K562 (cell line): ENCODE results near the gene SORCS2. TPM values are rescaled to one million over a fixed set of nuclear protein-coding genes. Genes with fewer than 3 reads are reported as not detected.

ENCODE experiments used
- ATAC-seq: fragments of 200-7000 bp; cut with Tn5 transposase; 3 replicates; pipeline ENCODE4 v1.9.1; 2020; ENCODE audit warnings: moderate library complexity
- BruUV-seq: library from RNA; stranded (reverse); fragments of 400-500 nt; replicated peaks from 2 replicates; lab custom pipeline; 2021; lab: Mats Ljungman, UMichigan
- CTCF ChIA-PET: fragments of 300-600 bp; formaldehyde crosslinking; extraction: SDS; loops from one replicate; lab custom pipeline; 2021; ENCODE audit warnings: low intra/inter-chr PET ratio; lab: Yijun Ruan, JAX
- POLR2A ChIA-PET: fragments of 300-600, 350-650 bp; sonication (Branson Sonifier 250); formaldehyde crosslinking; extraction: SDS; loops from one replicate; lab custom pipeline; 2021; ENCODE audit warnings: antibody characterized with exemption, inconsistent platforms; lab: Yijun Ruan, JAX
- DNase-seq, 4 experiments: peaks; one replicate each; pipeline versions ENCODE4 v3.0.0 to v3.0.0-alpha.2; 2011 to 2018; ENCODE audit warnings: low spot score in 3 of 4, mixed read lengths in 3 of 4; ENCODE audit errors: extremely low read depth in 1 of 4
- FAIRE-seq: peaks from 2 replicates; lab custom pipeline; 2011; peaks lifted over from hg19 to GRCh38; lab: Jason Lieb, UNC
- H2AFZ ChIP-seq: 2 replicates; pipeline ENCODE4 v1.6.0; 2011; ENCODE audit warnings: low read depth, low read length, control low read depth, inconsistent platforms
- H3K27ac ChIP-seq: fragments of 200-600 bp; 3 replicates; pipeline ENCODE4 v1.8.0; 2011; ENCODE audit warnings: low read depth, mild to moderate bottlenecking, control low read depth, inconsistent platforms, low read length, moderate library complexity, mixed read lengths; ENCODE audit errors: extremely low read depth
- H3K27me3 ChIP-seq, 2 experiments: fragments of 300-600 bp in 1 of 2; 2 replicates in 1 of 2; 3 replicates in 1 of 2; pipeline versions ENCODE4 v1.6.0 to v1.8.0; 2011; ENCODE audit warnings: inconsistent platforms in 2 of 2, low read length in 2 of 2, mild to moderate bottlenecking in 1 of 2, mixed read lengths in 1 of 2, moderate library complexity in 1 of 2; ENCODE audit not compliant: control insufficient read depth in 2 of 2, insufficient read depth in 2 of 2
- H3K36me3 ChIP-seq: fragments of 300-600 bp; 3 replicates; pipeline ENCODE4 v1.8.0; 2011; ENCODE audit warnings: mild to moderate bottlenecking, low read length, inconsistent platforms; ENCODE audit not compliant: control insufficient read depth, insufficient read depth
- H3K4me1 ChIP-seq, 2 experiments: fragments of 200-600 bp in 1 of 2; replicated peaks in 1 of 2; 2 replicates in 1 of 2; 3 replicates in 1 of 2; pipeline versions ENCODE4 v1.5.1 to v1.8.0; 2011; ENCODE audit warnings: inconsistent platforms in 2 of 2, low read length in 2 of 2, mild to moderate bottlenecking in 1 of 2, mixed read lengths in 1 of 2, moderate library complexity in 1 of 2; ENCODE audit not compliant: control insufficient read depth in 2 of 2, insufficient read depth in 2 of 2
- H3K4me2 ChIP-seq: 2 replicates; pipeline ENCODE4 v1.6.1; 2011; ENCODE audit warnings: low read length, control low read depth, inconsistent platforms, mixed read lengths; ENCODE audit not compliant: insufficient read depth
- H3K4me3 ChIP-seq: fragments of 200-600 bp; sonication (generic), shearing (Covaris generic); 2 replicates; pipeline ENCODE4 v1.5.1; 2016; ENCODE audit warnings: control low read depth, inconsistent platforms
- H3K79me2 ChIP-seq: fragments of 200-600 bp; 3 replicates; pipeline ENCODE4 v1.8.0; 2011; ENCODE audit warnings: low read length, inconsistent platforms; ENCODE audit not compliant: control insufficient read depth, insufficient read depth
- H3K9ac ChIP-seq, 2 experiments: 2 replicates each; pipeline versions ENCODE4 v1.6.0 to v1.6.1; 2011; ENCODE audit warnings: low read depth in 2 of 2, low read length in 2 of 2, control low read depth in 1 of 2, inconsistent platforms in 1 of 2, mild to moderate bottlenecking in 1 of 2, mixed read lengths in 1 of 2; ENCODE audit not compliant: insufficient read depth in 1 of 2
- H3K9me1 ChIP-seq: one replicate; pipeline ENCODE4 v1.6.0; 2011; ENCODE audit warnings: inconsistent platforms, mild to moderate bottlenecking, low read length, moderate library complexity; ENCODE audit not compliant: control insufficient read depth, insufficient read depth
- H3K9me3 ChIP-seq: replicated peaks from 2 replicates; pipeline ENCODE4 v1.5.1; 2011; ENCODE audit warnings: low read depth, low read length, inconsistent platforms; ENCODE audit not compliant: control insufficient read depth, insufficient read depth
- H4K20me1 ChIP-seq: replicated peaks from 2 replicates; pipeline ENCODE4 v1.6.1; 2011; ENCODE audit warnings: low read length, inconsistent platforms, mixed read lengths; ENCODE audit not compliant: control insufficient read depth, insufficient read depth
- BDP1 ChIP-seq: IDR thresholded peaks from 3 replicates; pipeline ENCODE4 v1.6.1; 2011; ENCODE audit not compliant: insufficient read length, insufficient read depth
- CBFA2T3 ChIP-seq: fragments of 450-650 bp; IDR thresholded peaks from 2 replicates; pipeline ENCODE4 v1.6.1; 2017
- CC2D1A ChIP-seq: fragments of 450-650 bp; IDR thresholded peaks from 2 replicates; pipeline ENCODE4 v1.6.1; 2017; ENCODE audit warnings: mild to moderate bottlenecking
- CCNT2 ChIP-seq: IDR thresholded peaks from 2 replicates; pipeline ENCODE4 v1.6.1; 2011; ENCODE audit warnings: borderline replicate concordance, low read depth, mild to moderate bottlenecking, moderate library complexity, mixed read lengths, low read length; ENCODE audit not compliant: insufficient read length; ENCODE audit errors: extremely low read depth
- FOS ChIP-seq: IDR thresholded peaks from 3 replicates; pipeline ENCODE4 v1.6.1; 2011; ENCODE audit not compliant: insufficient read length; ENCODE audit errors: extremely low read depth
- JUN ChIP-seq, 2 experiments: sonication (generic) in 1 of 2; formaldehyde crosslinking in 1 of 2; IDR thresholded peaks; 2 replicates each; pipeline versions ENCODE4 v1.6.1 to v1.8.0; 2012 to 2022; ENCODE audit warnings: borderline replicate concordance in 2 of 2, mild to moderate bottlenecking in 2 of 2, improper control_type of control experiment in 1 of 2, low read depth in 1 of 2, low read length in 1 of 2, missing genetic modification reagents in 1 of 2
- JUND ChIP-seq, 2 experiments: IDR thresholded peaks; 2 replicates in 1 of 2; 3 replicates in 1 of 2; pipeline ENCODE4 v1.6.1; 2011; ENCODE audit warnings: borderline replicate concordance in 2 of 2, low read depth in 2 of 2, low read length in 2 of 2, improper control_type of control experiment in 1 of 2, missing biosample characterization in 1 of 2, missing genetic modification characterization in 1 of 2, missing genetic modification reagents in 1 of 2
- KLF16 ChIP-seq: IDR thresholded peaks from 2 replicates; pipeline ENCODE4 v1.6.1; 2016; ENCODE audit warnings: antibody characterized with exemption
- NR2F6 ChIP-seq: fragments of 450-650 bp; formaldehyde crosslinking; IDR thresholded peaks from 2 replicates; pipeline ENCODE4 v1.4.0; 2020; ENCODE audit warnings: mild to moderate bottlenecking
- PPARD ChIP-seq: fragments of 250-450 bp; sonication (Bioruptor Pico); IDR thresholded peaks from 2 replicates; pipeline ENCODE4 v1.8.0; 2022; ENCODE audit warnings: inconsistent platforms, mild to moderate bottlenecking, moderate library complexity
- PREB ChIP-seq: sonication (generic); formaldehyde crosslinking; IDR thresholded peaks from 2 replicates; pipeline ENCODE4 v1.8.1; 2023; ENCODE audit warnings: mild to moderate bottlenecking, missing genetic modification reagents
- RBM14 ChIP-seq: fragments of 200-400 bp; formaldehyde crosslinking; IDR thresholded peaks from 2 replicates; pipeline ENCODE4 v1.6.1; 2018; ENCODE audit warnings: low read depth, mild to moderate bottlenecking, low read length, moderate library complexity, borderline replicate concordance; ENCODE audit not compliant: insufficient read depth
- TCFL5 ChIP-seq: fragments of 250-450 bp; sonication (Bioruptor Pico); conservative IDR thresholded peaks from 2 replicates; pipeline ENCODE4 v1.6.1; 2021; ENCODE audit warnings: mild to moderate bottlenecking, moderate library complexity, matching md5 sums
- ZNF133 ChIP-seq: fragments of 250-450 bp; sonication (Bioruptor Pico); IDR thresholded peaks from 2 replicates; pipeline ENCODE4 v1.4.0; 2020; ENCODE audit warnings: mild to moderate bottlenecking
- ZNF280B ChIP-seq: fragments of 250-450 bp; sonication (Bioruptor Pico); IDR thresholded peaks from 2 replicates; pipeline ENCODE4 v1.5.1; 2021; ENCODE audit warnings: mild to moderate bottlenecking
- ZNF780A ChIP-seq: fragments of 250-450 bp; sonication (Bioruptor Pico); IDR thresholded peaks from 2 replicates; pipeline ENCODE4 v1.5.0; 2021; ENCODE audit warnings: mild to moderate bottlenecking
- WGBS: fragments of 100-300 bp; shearing (Covaris generic); methylation state at CpG from one replicate; pipeline ENCODE4 v1.1.6; 2016; ENCODE audit warnings: low coverage, mixed read lengths; ENCODE audit not compliant: insufficient coverage; ENCODE audit errors: missing lambda C conversion rate; 5-methylcytosine and 5-hydroxymethylcytosine counted together
- in situ Hi-C: fragments of 300-500 bp; cut with MboI; formaldehyde crosslinking; loops from 4 replicates; pipeline ENCODE4 v1.15.0; 2018; ENCODE audit warnings: inconsistent platforms, mixed read lengths
- intact Hi-C: fragments of 100-400 bp; cut with micrococcal nuclease; formaldehyde crosslinking; loops from 2 replicates; pipeline ENCODE4 v1.14.2; 2022
- polyA plus RNA-seq, 8 experiments: library from polyadenylated mRNA; depleted of rRNA in 4 of 8; stranded (reverse) in 5 of 8; unstranded in 3 of 8; fragments of >200 nt; fragmentation: Nextera tagmentation in 2 of 8; fragmentation: Illumina TruSeq in 1 of 8; extraction: Ambion mirVana in 2 of 8; extraction: Trizol in 1 of 8; gene quantifications; 2 replicates each; pipeline versions ENCODE4 v1.2.1 to v1.2.3, GENCODE V29; 2011 to 2014; ENCODE audit warnings: inconsistent platforms in 1 of 8, missing spikeins in 1 of 8
- total RNA-seq, 7 experiments: library from RNA; depleted of rRNA in 6 of 7; stranded (reverse); fragments of >200 nt in 6 of 7; fragmentation: Illumina TruSeq in 2 of 7; extraction: Trizol in 2 of 7; gene quantifications; 2 replicates each; pipeline versions ENCODE4 v1.2.1 to v1.2.3, GENCODE V29; 2011 to 2021; ENCODE audit warnings: low replicate concordance in 1 of 7

SORCS2 gene
- total and polyA plus RNA-seq, 9 of the 15 experiments (the other 6 are each of a cell fraction or from before 2014, with no cell fraction given) = not detected

DNA sequence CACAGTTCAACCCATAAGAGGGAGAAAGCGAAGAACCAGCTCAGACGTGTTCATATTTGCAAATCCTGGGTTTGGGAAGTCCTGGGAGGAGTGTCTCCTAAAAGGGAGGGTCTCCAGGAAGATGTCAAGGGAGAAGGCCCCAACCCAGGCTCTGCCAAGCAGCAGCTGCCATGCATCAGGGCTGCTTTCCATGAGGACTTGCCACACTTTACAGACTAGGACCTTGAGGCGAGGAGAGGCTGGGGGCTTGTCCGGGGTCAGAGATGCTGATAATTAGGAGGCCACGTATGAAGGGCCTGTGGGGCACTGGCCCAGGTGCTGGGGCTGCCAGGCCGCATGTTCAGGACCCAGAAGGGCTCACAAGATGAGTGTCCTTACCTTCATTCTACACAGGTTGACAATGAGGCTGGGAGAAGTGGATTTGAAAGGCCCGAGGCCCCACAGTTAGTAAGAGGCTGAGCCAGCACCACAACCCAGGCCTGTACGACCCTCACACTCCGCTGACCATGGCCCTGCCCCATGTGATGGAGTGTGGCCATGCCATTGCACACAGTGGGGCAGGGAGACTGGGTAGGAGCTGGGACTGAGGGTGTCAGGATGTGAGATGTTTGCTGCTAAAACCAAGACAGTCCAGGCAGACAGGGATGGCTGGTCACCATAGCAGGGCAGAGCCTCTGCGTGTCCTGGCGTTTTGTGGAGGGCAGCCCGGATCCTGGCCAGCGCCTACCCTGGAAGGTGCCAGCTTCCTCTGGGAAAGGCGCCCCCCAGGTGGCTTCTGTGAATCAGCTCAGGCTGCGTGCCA is 147.6 kb downstream of the SORCS2 start:
- intact Hi-C loops = no loop called here
- no peaks in the 10 kb centered on the region for H3K79me2 ChIP-seq
- ATAC-seq = no peak
- H3K9ac ChIP-seq = no peak overlapping the region; a peak in 1 of 4 replicates
- H3K27me3 ChIP-seq = peaks cover 0 to 16% of the 10 kb centered on the region in 2 experiments; a peak in 2 of 5 replicates
- in situ Hi-C loops = no loop called here
- ChIA-PET POLR2A (interaction anchor here (0.5 kb wide), 1 partner anchor 43 kb away, joined by 3 read pairs; no protein-coding TSS in a partner anchor), CTCF (no interaction called here)
- no peak overlapping the region for H3K4me3 ChIP-seq
- H3K4me2 ChIP-seq = no peak overlapping the region
- peaks cover 0 to 9% of the 10 kb centered on the region in 2 experiments; a peak in 1 of 5 replicates for H3K4me1 ChIP-seq
- H3K9me1 ChIP-seq = no peaks in the 10 kb centered on the region
- no peak overlapping the region for H2AFZ ChIP-seq
- H3K27ac ChIP-seq = no peak overlapping the region
- BruUV-seq = no TSS peak
- FAIRE-seq = no peak
- no peaks in the 10 kb centered on the region for H3K36me3 ChIP-seq
- H3K9me3 ChIP-seq = no peaks in the 10 kb centered on the region
- 0 out of 2 replicates have a peak, but pooled peaks cover 9% of the 10 kb centered on the region for H4K20me1 ChIP-seq
- no peak for TF ChIP-seq ZNF780A (CRISPR knock-in tag)
- TF ChIP-seq CCNT2 = no peak
- TF ChIP-seq NR2F6 (CRISPR knock-in tag) = no peak
- no peak for TF ChIP-seq BDP1
- TF ChIP-seq CC2D1A = no peak
- TF ChIP-seq JUND (IDR thresholded peaks at IDR 0.05; ENCODE audit: borderline replicate concordance, low read depth, low read length) = no peak
- TF ChIP-seq JUND (tag; IDR thresholded peaks at IDR 0.05; ENCODE audit: borderline replicate concordance, low read depth, low read length) = no peak
- TF ChIP-seq PPARD (CRISPR knock-in tag) = no peak
- no peak for TF ChIP-seq ZNF280B (CRISPR knock-in tag)
- TF ChIP-seq PREB = no peak
- TF ChIP-seq JUN (IDR thresholded peaks at IDR 0.05; ENCODE audit: borderline replicate concordance, low read depth, low read length) = no peak
- no peak for TF ChIP-seq JUN (CRISPR knock-in tag; IDR thresholded peaks at IDR 0.05; ENCODE audit: borderline replicate concordance)
- TF ChIP-seq ZNF133 (CRISPR knock-in tag) = no peak
- TF ChIP-seq KLF16 = no peak
- no peak for TF ChIP-seq TCFL5 (CRISPR knock-in tag)
- no peak for TF ChIP-seq FOS
- TF ChIP-seq CBFA2T3 = no peak
- no peak for TF ChIP-seq RBM14
- DNase-seq = no peak
- under 1% methylated on average over 15 of the region's 15 CpGs for WGBS
